BE2C (cell line): ENCODE results near the gene SSBP3.

Experiments used
- DNase-seq: peaks from one replicate; pipeline ENCODE4 v3.0.0-alpha.2; 2020
- H3K27me3 ChIP-seq: fragments of 250-450 bp; sonication (Bioruptor Pico); 2 replicates; pipeline ENCODE4 v1.5.1; 2020; ENCODE audit warnings: mild to moderate bottlenecking
- H3K36me3 ChIP-seq: fragments of 250-450 bp; sonication (Bioruptor Pico); 2 replicates; pipeline ENCODE4 v1.5.1; 2020; ENCODE audit warnings: mild to moderate bottlenecking
- H3K4me1 ChIP-seq: fragments of 250-450 bp; sonication (Bioruptor Pico); 2 replicates; pipeline ENCODE4 v1.5.1; 2020
- H3K4me3 ChIP-seq: 2 replicates; pipeline ENCODE4 v1.5.1; 2011; ENCODE audit warnings: low read depth, low read length
- H3K9me3 ChIP-seq: fragments of 250-450 bp; sonication (Bioruptor Pico); 2 replicates; pipeline ENCODE4 v1.5.1; 2020
- CTCF ChIP-seq: IDR thresholded peaks from 2 replicates; pipeline ENCODE4 v1.5.1; 2012; ENCODE audit warnings: mild to moderate bottlenecking, low read depth, low read length

SSBP3 gene

GRCh38 chr1:54439550-54440223 lies 33.5 kb upstream of the SSBP3 start:
- DNase-seq = no peak
- H3K36me3 ChIP-seq = no peaks in the 10 kb centered on the region
- no peak overlapping the region for H3K4me3 ChIP-seq
- no peak for TF ChIP-seq CTCF
- no peaks in the 10 kb centered on the region for H3K27me3 ChIP-seq
- H3K9me3 ChIP-seq = no peaks in the 10 kb centered on the region
- H3K4me1 ChIP-seq = no peaks in the 10 kb centered on the region

GRCh38 chr1:54437783-54438182 lies 31.6 kb upstream of the SSBP3 start:
- H3K4me1 ChIP-seq = no peaks in the 10 kb centered on the region
- no peak for TF ChIP-seq CTCF
- no peak for DNase-seq
- H3K36me3 ChIP-seq = no peaks in the 10 kb centered on the region
- no peaks in the 10 kb centered on the region for H3K27me3 ChIP-seq
- H3K4me3 ChIP-seq = no peak overlapping the region
- H3K9me3 ChIP-seq = no peaks in the 10 kb centered on the region

- DNase-seq = no peak
- no peak for TF ChIP-seq CTCF
- H3K9me3 ChIP-seq = no peaks in the 10 kb centered on the region
- H3K27me3 ChIP-seq = no peaks in the 10 kb centered on the region
- H3K4me3 ChIP-seq = no peak overlapping the region
- no peaks in the 10 kb centered on the region for H3K36me3 ChIP-seq
- no peaks in the 10 kb centered on the region for H3K4me1 ChIP-seq
These were observed 30.6 kb upstream of the SSBP3 start for GRCh38 chr1:54436826-54437225.

GRCh38 chr1:54429838-54430237 lies 23.6 kb upstream of the SSBP3 start:
- TF ChIP-seq CTCF = no peak
- no peak for DNase-seq
- Histone ChIP-seq H3K4me1 (peaks cover 3% of the 10 kb centered on the region; the same call in 1 of the 2 replicates), H3K9me3 (no peaks in the 10 kb centered on the region), H3K4me3 (no peak overlapping the region), H3K36me3 (no peaks in the 10 kb centered on the region), H3K27me3 (no peaks in the 10 kb centered on the region)

- no peaks in the 10 kb centered on the region for H3K36me3 ChIP-seq
- no peak for TF ChIP-seq CTCF
- DNase-seq = no peak
These were observed 22.8 kb upstream of the SSBP3 start for GRCh38 chr1:54428837-54429518.

GRCh38 chr1:54425152-54425584 lies 19.0 kb upstream of the SSBP3 start:
- Histone ChIP-seq H3K4me3 (no peak overlapping the region), H3K27me3 (no peaks in the 10 kb centered on the region), H3K36me3 (no peaks in the 10 kb centered on the region), H3K9me3 (no peaks in the 10 kb centered on the region), H3K4me1 (peaks cover 3% of the 10 kb centered on the region; the same call in 1 of the 2 replicates)
- TF ChIP-seq CTCF = no peak
- no peak for DNase-seq

More at GRCh38 chr1:54428837-54429518, 22.8 kb upstream of the SSBP3 start:
- Histone ChIP-seq H3K9me3 (no peaks in the 10 kb centered on the region), H3K27me3 (no peaks in the 10 kb centered on the region), H3K4me1 (peaks cover 3% of the 10 kb centered on the region; the same call in 1 of the 2 replicates), H3K4me3 (no peak overlapping the region)
